SK-N-SH treated with all-trans-retinoic acid at 6 μM for 48 hours (cell line): ENCODE measurements around the gene FRA10AC1.

Experiments used
- ATAC-seq: fragments of 200-7000 bp; cut with Tn5 transposase; 3 replicates; pipeline ENCODE4 v1.9.1; 2020; ENCODE audit warnings: mild to moderate bottlenecking, moderate library complexity
- ARNTL ChIP-seq: fragments of 450-650 bp; formaldehyde crosslinking; IDR thresholded peaks from 2 replicates; pipeline ENCODE4 v1.5.0; 2020; ENCODE audit warnings: low read depth, mild to moderate bottlenecking, moderate library complexity, borderline replicate concordance
- BACH2 ChIP-seq: fragments of 250-450 bp; sonication (Bioruptor Pico); IDR thresholded peaks from 2 replicates; pipeline ENCODE4 v1.9.0; 2021; ENCODE audit warnings: mild to moderate bottlenecking, borderline replicate concordance
- CSRNP3 ChIP-seq: fragments of 250-450 bp; sonication (Bioruptor Pico); IDR thresholded peaks from 2 replicates; pipeline ENCODE4 v1.5.1; 2021; ENCODE audit warnings: mild to moderate bottlenecking, moderate library complexity
- GLIS3 ChIP-seq: fragments of 250-450 bp; sonication (Bioruptor Pico); IDR thresholded peaks from 2 replicates; pipeline ENCODE4 v1.5.0; 2020; ENCODE audit warnings: mild to moderate bottlenecking, moderate library complexity
- ISL1 ChIP-seq: fragments of 250-450 bp; sonication (Bioruptor Pico); IDR thresholded peaks from 2 replicates; pipeline ENCODE4 v2.1.2; 2022; ENCODE audit warnings: mild to moderate bottlenecking, moderate library complexity
- OSR1 ChIP-seq: fragments of 250-450 bp; sonication (Bioruptor Pico); IDR thresholded peaks from 2 replicates; pipeline ENCODE4 v1.8.0; 2022; ENCODE audit warnings: moderate library complexity, mild to moderate bottlenecking, inconsistent platforms
- PPARA ChIP-seq: fragments of 250-450 bp; sonication (Bioruptor Pico); IDR thresholded peaks from 2 replicates; pipeline ENCODE4 v1.5.0; 2020; ENCODE audit warnings: mild to moderate bottlenecking, borderline replicate concordance
- RARB ChIP-seq: fragments of 250-450 bp; sonication (Bioruptor Pico); IDR thresholded peaks from 2 replicates; pipeline ENCODE4 v1.8.0; 2021; ENCODE audit warnings: mild to moderate bottlenecking, moderate library complexity
- SNAI2 ChIP-seq: fragments of 250-450 bp; sonication (Bioruptor Pico); IDR thresholded peaks from 2 replicates; pipeline ENCODE4 v1.5.0; 2020; ENCODE audit warnings: mild to moderate bottlenecking, moderate library complexity
- TCF4 ChIP-seq: fragments of 250-450 bp; sonication (Bioruptor Pico); IDR thresholded peaks from 2 replicates; pipeline ENCODE4 v1.8.0; 2021; ENCODE audit warnings: mild to moderate bottlenecking, moderate library complexity, borderline replicate concordance
- TOX ChIP-seq: fragments of 250-450 bp; sonication (Bioruptor Pico); IDR thresholded peaks from 2 replicates; pipeline ENCODE4 v1.8.0; 2021; ENCODE audit warnings: mild to moderate bottlenecking, moderate library complexity, borderline replicate concordance
- ZC3H10 ChIP-seq: fragments of 250-450 bp; sonication (Bioruptor Pico); IDR thresholded peaks from 2 replicates; pipeline ENCODE4 v1.5.1; 2021; ENCODE audit warnings: mild to moderate bottlenecking, moderate library complexity
- ZFP3 ChIP-seq: fragments of 250-450 bp; sonication (Bioruptor Pico); IDR thresholded peaks from 2 replicates; pipeline ENCODE4 v1.5.0; 2020; ENCODE audit warnings: mild to moderate bottlenecking, moderate library complexity
- ZFP30 ChIP-seq: fragments of 450-650 bp; formaldehyde crosslinking; IDR thresholded peaks from 2 replicates; pipeline ENCODE4 v1.5.0; 2022; ENCODE audit warnings: mild to moderate bottlenecking, moderate library complexity
- ZNF70 ChIP-seq: fragments of 450-650 bp; formaldehyde crosslinking; IDR thresholded peaks from 2 replicates; pipeline ENCODE4 v1.5.0; 2020; ENCODE audit warnings: mild to moderate bottlenecking, moderate library complexity
- ZNF8 ChIP-seq: fragments of 450-650 bp; formaldehyde crosslinking; IDR thresholded peaks from 2 replicates; pipeline ENCODE4 v1.5.0; 2020; ENCODE audit warnings: mild to moderate bottlenecking, moderate library complexity
- TF ChIP-seq, protein P1 (sequence below): fragments of 250-450 bp; sonication (Bioruptor Pico); IDR thresholded peaks from 2 replicates; pipeline ENCODE4 v1.8.0; 2020; ENCODE audit warnings: mild to moderate bottlenecking, moderate library complexity, borderline replicate concordance
- TF ChIP-seq, protein P2 (sequence below): fragments of 250-450 bp; sonication (Bioruptor Pico); IDR thresholded peaks from 2 replicates; pipeline ENCODE4 v1.5.1; 2020; ENCODE audit warnings: low read depth, mild to moderate bottlenecking, moderate library complexity

FRA10AC1 gene

GRCh38 chr10:93656155-93656554, 46.2 kb downstream of the FRA10AC1 start (continued):
- no peak for TF ChIP-seq RARB (CRISPR knock-in tag)
- no peak for TF ChIP-seq ISL1 (CRISPR knock-in tag)
- TF ChIP-seq ZFP30 (CRISPR knock-in tag): no peak
- TF ChIP-seq TOX (CRISPR knock-in tag): no peak
- TF ChIP-seq OSR1 (CRISPR knock-in tag): no peak

DNA sequence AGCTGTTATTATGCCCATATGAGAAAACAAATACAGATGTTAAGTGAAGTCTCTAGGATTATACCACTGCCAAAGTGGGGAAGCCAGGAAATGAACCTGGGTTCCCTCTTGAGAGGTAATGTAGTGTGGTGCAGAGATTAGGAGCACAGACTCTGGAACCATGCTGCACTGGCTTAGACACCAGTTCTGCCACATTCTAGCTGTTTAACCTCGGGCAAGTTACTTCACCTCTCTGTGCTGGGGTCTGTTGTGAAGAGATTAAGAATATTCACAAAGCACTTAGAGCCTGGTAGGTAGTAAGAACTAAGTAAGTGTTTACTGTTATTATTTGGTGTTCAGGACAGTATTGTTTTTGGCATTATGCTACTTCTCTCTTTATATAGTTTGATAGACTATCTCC, 48.2 kb downstream of the FRA10AC1 start:
- TF ChIP-seq ZFP30 (CRISPR knock-in tag) (no peak), ZNF70 (CRISPR knock-in tag) (no peak), ZFP3 (CRISPR knock-in tag) (no peak), PPARA (no peak)
- TF ChIP-seq, protein P1, sequence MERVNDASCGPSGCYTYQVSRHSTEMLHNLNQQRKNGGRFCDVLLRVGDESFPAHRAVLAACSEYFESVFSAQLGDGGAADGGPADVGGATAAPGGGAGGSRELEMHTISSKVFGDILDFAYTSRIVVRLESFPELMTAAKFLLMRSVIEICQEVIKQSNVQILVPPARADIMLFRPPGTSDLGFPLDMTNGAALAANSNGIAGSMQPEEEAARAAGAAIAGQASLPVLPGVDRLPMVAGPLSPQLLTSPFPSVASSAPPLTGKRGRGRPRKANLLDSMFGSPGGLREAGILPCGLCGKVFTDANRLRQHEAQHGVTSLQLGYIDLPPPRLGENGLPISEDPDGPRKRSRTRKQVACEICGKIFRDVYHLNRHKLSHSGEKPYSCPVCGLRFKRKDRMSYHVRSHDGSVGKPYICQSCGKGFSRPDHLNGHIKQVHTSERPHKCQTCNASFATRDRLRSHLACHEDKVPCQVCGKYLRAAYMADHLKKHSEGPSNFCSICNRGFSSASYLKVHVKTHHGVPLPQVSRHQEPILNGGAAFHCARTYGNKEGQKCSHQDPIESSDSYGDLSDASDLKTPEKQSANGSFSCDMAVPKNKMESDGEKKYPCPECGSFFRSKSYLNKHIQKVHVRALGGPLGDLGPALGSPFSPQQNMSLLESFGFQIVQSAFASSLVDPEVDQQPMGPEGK: no peak
- TF ChIP-seq, protein P2, sequence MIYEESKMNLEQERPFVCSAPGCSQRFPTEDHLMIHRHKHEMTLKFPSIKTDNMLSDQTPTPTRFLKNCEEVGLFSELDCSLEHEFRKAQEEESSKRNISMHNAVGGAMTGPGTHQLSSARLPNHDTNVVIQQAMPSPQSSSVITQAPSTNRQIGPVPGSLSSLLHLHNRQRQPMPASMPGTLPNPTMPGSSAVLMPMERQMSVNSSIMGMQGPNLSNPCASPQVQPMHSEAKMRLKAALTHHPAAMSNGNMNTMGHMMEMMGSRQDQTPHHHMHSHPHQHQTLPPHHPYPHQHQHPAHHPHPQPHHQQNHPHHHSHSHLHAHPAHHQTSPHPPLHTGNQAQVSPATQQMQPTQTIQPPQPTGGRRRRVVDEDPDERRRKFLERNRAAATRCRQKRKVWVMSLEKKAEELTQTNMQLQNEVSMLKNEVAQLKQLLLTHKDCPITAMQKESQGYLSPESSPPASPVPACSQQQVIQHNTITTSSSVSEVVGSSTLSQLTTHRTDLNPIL (CRISPR knock-in tag): no peak
- ATAC-seq: no peak

GRCh38 chr10:93652857-93653256, 49.5 kb downstream of the FRA10AC1 start:
- no peak for ATAC-seq
- TF ChIP-seq, protein P2 (CRISPR knock-in tag): no peak
- TF ChIP-seq BACH2 (CRISPR knock-in tag): no peak
- TF ChIP-seq CSRNP3 (CRISPR knock-in tag): no peak
- TF ChIP-seq PPARA: no peak
- no peak for TF ChIP-seq ZNF8 (CRISPR knock-in tag)
- TF ChIP-seq, protein P1: no peak
- TF ChIP-seq GLIS3 (CRISPR knock-in tag): no peak
- no peak for TF ChIP-seq RARB (CRISPR knock-in tag)
- TF ChIP-seq OSR1 (CRISPR knock-in tag): no peak
- TF ChIP-seq ARNTL (CRISPR knock-in tag): no peak
- TF ChIP-seq ISL1 (CRISPR knock-in tag): no peak

- no peak for TF ChIP-seq ZC3H10 (CRISPR knock-in tag)
- no peak for TF ChIP-seq ISL1 (CRISPR knock-in tag)
- no peak for TF ChIP-seq ZNF70 (CRISPR knock-in tag)
- TF ChIP-seq TCF4 (CRISPR knock-in tag): no peak
- no peak for TF ChIP-seq ZNF8 (CRISPR knock-in tag)
- TF ChIP-seq SNAI2 (CRISPR knock-in tag): no peak
Measured at GRCh38 chr10:93639791-93640190, 62.6 kb downstream of the FRA10AC1 start.

More at GRCh38 chr10:93639791-93640190, 62.6 kb downstream of the FRA10AC1 start:
- ATAC-seq: no peak
